Calu3 (cell line): ENCODE measurements around the gene SFSWAP. TPM values are rescaled to one million over a fixed set of nuclear protein-coding genes. Genes with fewer than 3 reads are reported as not detected.

ENCODE experiments used
- BruUV-seq: library from RNA; stranded (reverse); fragments of 400-500 nt; replicated peaks from 2 replicates; lab custom pipeline; 2021; lab: Mats Ljungman, UMichigan
- CTCF ChIA-PET: fragments of 300-600 bp; sonication (Branson Sonifier 250); formaldehyde crosslinking; loops from one replicate; lab custom pipeline; 2022; ENCODE audit warnings: antibody characterized with exemption; lab: Charles Lee
- DNase-seq: peaks from one replicate; pipeline ENCODE4 v3.0.0; 2022
- H3K27ac Mint-ChIP-seq: one replicate; pipeline ENCODE4 v1.8.0; 2022; ENCODE audit warnings: mixed read lengths; ENCODE audit not compliant: unreplicated experiment
- H3K27me3 Mint-ChIP-seq: one replicate; pipeline ENCODE4 v1.8.0; 2022; ENCODE audit warnings: mixed read lengths; ENCODE audit not compliant: unreplicated experiment
- H3K36me3 Mint-ChIP-seq: one replicate; pipeline ENCODE4 v1.8.0; 2022; ENCODE audit warnings: mild to moderate bottlenecking, moderate library complexity, mixed read lengths; ENCODE audit not compliant: insufficient read depth, unreplicated experiment
- H3K4me1 Mint-ChIP-seq: one replicate; pipeline ENCODE4 v1.8.0; 2022; ENCODE audit warnings: mild to moderate bottlenecking, low read depth, mixed read lengths; ENCODE audit not compliant: unreplicated experiment
- H3K4me3 Mint-ChIP-seq: one replicate; pipeline ENCODE4 v1.8.0; 2022; ENCODE audit warnings: mild to moderate bottlenecking, low read depth, moderate library complexity, mixed read lengths; ENCODE audit not compliant: unreplicated experiment
- H3K9me3 Mint-ChIP-seq: one replicate; pipeline ENCODE4 v1.8.0; 2022; ENCODE audit warnings: low read depth, mixed read lengths; ENCODE audit not compliant: unreplicated experiment
- intact Hi-C: fragments of 100-400 bp; cut with micrococcal nuclease; formaldehyde crosslinking; loops from one replicate; pipeline ENCODE4 v1.10.0; 2022; ENCODE audit not compliant: unreplicated experiment
- total RNA-seq: library from RNA; stranded (reverse); gene quantifications from 2 replicates; pipeline ENCODE4 v1.2.3, GENCODE V29; 2022
- TF ChIP-seq, protein P1 (sequence below): fragments of 200-600 bp; IDR thresholded peaks from one replicate; pipeline ENCODE4 v1.8.0; 2022; ENCODE audit warnings: antibody characterized with exemption; ENCODE audit not compliant: unreplicated experiment

SFSWAP gene
- total RNA-seq, 1 experiment from 2014 or later = 68.4 TPM

DNA sequence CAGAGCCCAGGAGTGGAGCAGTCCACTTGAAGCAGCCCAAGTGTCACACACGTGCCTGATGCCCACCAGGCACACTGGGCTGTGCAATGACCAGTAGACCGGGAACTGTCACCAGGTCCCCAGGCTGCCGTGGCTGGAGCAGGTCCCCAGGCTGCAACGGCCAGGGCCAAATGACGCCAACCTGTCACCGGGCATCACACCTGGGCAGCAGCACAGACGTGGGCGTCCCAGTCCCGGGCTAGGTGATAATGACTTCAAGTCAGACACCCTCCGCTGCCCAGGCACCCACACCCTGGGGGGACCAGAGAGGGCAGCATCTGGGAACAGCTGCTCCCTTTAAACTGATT lies 86.7 kb downstream of the SFSWAP start:
- Mint-ChIP-seq H3K9me3 (no peaks in the 10 kb centered on the region), H3K36me3 (peaks cover 61% of the 10 kb centered on the region), H3K27me3 (no peaks in the 10 kb centered on the region), H3K4me3 (no peak overlapping the region), H3K27ac (no peak overlapping the region), H3K4me1 (no peaks in the 10 kb centered on the region)
- DNase-seq = no peak
- intact Hi-C loops = no loop called here
- CTCF ChIA-PET = no interaction called here
- BruUV-seq = no TSS peak
- TF ChIP-seq, protein P1, sequence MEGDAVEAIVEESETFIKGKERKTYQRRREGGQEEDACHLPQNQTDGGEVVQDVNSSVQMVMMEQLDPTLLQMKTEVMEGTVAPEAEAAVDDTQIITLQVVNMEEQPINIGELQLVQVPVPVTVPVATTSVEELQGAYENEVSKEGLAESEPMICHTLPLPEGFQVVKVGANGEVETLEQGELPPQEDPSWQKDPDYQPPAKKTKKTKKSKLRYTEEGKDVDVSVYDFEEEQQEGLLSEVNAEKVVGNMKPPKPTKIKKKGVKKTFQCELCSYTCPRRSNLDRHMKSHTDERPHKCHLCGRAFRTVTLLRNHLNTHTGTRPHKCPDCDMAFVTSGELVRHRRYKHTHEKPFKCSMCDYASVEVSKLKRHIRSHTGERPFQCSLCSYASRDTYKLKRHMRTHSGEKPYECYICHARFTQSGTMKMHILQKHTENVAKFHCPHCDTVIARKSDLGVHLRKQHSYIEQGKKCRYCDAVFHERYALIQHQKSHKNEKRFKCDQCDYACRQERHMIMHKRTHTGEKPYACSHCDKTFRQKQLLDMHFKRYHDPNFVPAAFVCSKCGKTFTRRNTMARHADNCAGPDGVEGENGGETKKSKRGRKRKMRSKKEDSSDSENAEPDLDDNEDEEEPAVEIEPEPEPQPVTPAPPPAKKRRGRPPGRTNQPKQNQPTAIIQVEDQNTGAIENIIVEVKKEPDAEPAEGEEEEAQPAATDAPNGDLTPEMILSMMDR = no peak

DNA sequence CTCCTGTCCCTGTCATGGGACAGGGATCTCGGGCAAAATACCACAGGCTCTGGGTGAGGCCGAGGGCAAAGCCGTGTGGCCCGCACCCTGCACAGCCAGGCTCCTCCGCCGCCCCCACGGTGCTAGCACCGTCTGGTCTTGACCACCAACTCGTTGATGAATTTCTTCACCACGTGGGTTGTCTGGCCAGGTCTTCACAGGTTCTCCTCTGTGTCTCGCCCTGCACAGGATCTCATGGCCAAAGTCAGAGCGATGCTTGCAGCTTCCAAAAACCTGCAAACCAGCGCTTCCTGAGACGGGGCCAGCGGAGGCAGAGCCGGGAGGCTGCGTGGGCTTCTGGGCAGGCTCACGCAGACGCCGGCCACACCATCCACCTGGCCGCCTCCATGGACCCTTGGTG lies 88.3 kb downstream of the SFSWAP start:
- TF ChIP-seq, protein P1 = no peak
- no peaks in the 10 kb centered on the region for H3K27me3 Mint-ChIP-seq
- CTCF ChIA-PET = no interaction called here
- no peak overlapping the region for H3K27ac Mint-ChIP-seq
- intact Hi-C loops = no loop called here
- no peaks in the 10 kb centered on the region for H3K9me3 Mint-ChIP-seq
- no peaks in the 10 kb centered on the region for H3K4me1 Mint-ChIP-seq
- H3K36me3 Mint-ChIP-seq = peaks cover 48% of the 10 kb centered on the region
- DNase-seq = no peak
- no TSS peak for BruUV-seq
- H3K4me3 Mint-ChIP-seq = no peak overlapping the region

DNA sequence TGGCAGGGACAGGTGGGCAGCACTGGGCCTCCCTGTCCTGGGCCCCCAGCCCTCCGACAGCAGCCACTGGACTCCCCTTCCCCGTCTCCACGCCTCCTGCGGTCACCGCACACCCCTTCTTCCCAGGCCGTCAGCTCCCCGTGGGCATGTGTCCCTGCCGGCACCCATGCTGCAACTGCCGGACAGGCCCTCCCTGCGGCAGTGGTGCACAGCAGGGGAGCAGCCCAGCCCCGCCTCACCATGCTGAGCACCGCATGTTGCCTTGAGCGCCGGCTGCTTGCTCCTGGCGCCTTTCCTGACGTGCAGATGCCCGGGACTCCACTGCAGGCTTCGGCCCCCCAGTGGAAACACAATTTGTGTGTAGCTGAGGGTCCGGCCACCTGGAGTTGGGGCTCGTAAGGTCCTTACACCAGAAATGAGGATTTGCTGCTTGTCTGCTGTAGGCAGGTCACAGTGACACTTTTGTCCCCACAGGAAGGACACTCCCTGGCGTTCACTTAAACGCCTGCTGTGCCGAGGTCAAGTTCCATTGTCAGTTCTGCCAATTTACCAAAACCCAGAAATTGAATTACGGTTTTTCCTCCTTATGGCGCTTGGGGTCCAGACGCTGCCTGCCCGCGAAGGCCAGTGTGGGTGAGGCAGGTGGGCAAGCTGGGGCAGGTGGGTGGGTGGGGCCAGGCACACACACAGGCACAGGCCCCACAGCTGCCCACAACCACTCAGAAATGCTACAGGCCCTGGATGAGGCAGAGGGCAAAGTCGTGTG lies 89.1 kb downstream of the SFSWAP start:
- no peak overlapping the region for H3K4me3 Mint-ChIP-seq
- no peaks in the 10 kb centered on the region for H3K27me3 Mint-ChIP-seq
- no peak overlapping the region for H3K27ac Mint-ChIP-seq
- BruUV-seq = no TSS peak
- intact Hi-C loops = no loop called here
- CTCF ChIA-PET = no interaction called here
- peaks cover 46% of the 10 kb centered on the region for H3K36me3 Mint-ChIP-seq
- no peaks in the 10 kb centered on the region for H3K4me1 Mint-ChIP-seq
- DNase-seq = no peak
- H3K9me3 Mint-ChIP-seq = no peaks in the 10 kb centered on the region
- TF ChIP-seq, protein P1 = no peak

DNA sequence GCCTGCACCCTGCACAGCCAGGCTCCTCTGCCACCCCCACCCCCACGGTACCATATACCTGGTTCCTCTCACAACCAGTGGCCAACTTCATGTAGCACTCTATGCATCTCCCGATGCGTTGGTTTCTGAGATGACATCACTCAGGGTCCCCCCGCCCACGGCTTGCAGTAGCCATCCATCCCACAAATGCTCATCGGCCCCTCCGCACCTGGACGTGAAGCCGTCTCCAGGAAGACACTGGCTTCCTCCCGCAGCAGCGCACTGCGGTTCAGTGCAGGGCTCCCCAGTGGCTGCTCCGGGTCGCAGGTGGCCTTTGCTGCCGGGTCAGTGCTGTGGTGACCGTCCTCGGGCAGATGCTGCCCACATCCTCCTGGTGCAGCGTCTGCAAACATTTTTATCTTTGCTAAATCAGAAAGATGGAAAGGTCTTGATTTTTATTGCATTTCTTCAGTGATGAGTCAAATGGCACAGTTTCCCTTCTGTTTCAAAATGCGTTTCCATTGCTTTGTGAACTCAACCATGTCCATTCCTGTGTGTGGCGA lies 89.8 kb downstream of the SFSWAP start:
- intact Hi-C loops = no loop called here
- no peak overlapping the region for H3K27ac Mint-ChIP-seq
- no peaks in the 10 kb centered on the region for H3K27me3 Mint-ChIP-seq
- no peaks in the 10 kb centered on the region for H3K9me3 Mint-ChIP-seq
- BruUV-seq = no TSS peak
- peaks cover 41% of the 10 kb centered on the region for H3K36me3 Mint-ChIP-seq
- no peak overlapping the region for H3K4me3 Mint-ChIP-seq
- CTCF ChIA-PET = no interaction called here
- TF ChIP-seq, protein P1 = no peak
- DNase-seq = no peak
- no peaks in the 10 kb centered on the region for H3K4me1 Mint-ChIP-seq
